ENCODE results near the gene ZNF222.
A peak's percentile ranks its signal among the peaks of the same experiment; 100 is the strongest.

The ZNF222 gene

GRCh38 chr19:44025217-44025936, at the start of gene ZNF222:
Gene ZNF222, plus strand, starts transcription at chr19:44025379. Its CDS starts 58 bp downstream, at chr19:44025437.
- peak; percentile 71 for DNase-seq (ENCODE audit: low spot score)
- in situ Hi-C loops (cut with MboI; ENCODE audit: low pct_unique_long_range_greater_than_20kb, low sequenced_read_pairs, unreplicated experiment): no loop called here
- TF ChIP-seq CTCF (IDR thresholded peaks at IDR 0.05; ENCODE audit: extremely low read depth, insufficient read depth, missing control alignments): no peak

DNA sequence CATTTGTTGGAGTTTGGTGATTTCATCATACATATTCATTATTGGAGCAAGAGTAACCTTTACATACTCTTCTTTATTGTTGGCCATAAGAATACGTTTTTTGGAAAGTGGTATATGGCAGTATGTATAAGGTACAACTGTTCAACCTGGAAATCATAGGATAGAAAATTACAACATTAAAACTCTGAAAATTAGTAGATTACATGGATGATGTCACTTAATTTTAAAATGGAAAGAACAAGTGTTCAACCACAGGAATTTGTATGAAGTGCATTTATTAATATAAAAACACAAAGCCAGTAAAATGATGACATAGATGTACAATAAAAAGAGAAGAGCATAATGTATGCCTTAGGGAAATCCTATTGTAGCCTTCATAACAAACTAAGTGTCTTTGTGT, 48.4 kb upstream of the ZNF222 start:
- in situ Hi-C loops (cut with MboI; ENCODE audit: low pct_unique_long_range_greater_than_20kb, low sequenced_read_pairs, unreplicated experiment): no loop called here
- TF ChIP-seq CTCF (IDR thresholded peaks at IDR 0.05; ENCODE audit: extremely low read depth, insufficient read depth, missing control alignments): no peak
- no peak for DNase-seq (ENCODE audit: low spot score)

DNA sequence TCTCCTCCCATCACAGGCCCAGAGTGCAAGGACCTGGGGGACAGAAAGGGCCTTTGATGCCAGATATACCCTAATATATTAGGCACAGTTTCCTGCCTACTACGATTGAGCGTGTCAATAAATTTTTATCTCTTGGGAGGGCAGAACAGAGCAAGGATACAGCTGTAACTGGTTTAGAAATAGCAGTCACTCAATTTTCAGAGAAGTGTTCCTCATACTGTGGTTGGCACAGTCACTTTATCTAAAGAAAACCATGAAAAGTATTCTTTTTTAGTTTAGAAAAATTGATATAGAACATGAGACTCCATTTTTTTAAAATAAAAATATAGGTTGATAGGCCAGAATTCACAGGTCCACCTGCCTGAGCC, 41.7 kb upstream of the ZNF222 start:
- no peak for TF ChIP-seq CTCF (IDR thresholded peaks at IDR 0.05; ENCODE audit: extremely low read depth, insufficient read depth, missing control alignments)
- DNase-seq (ENCODE audit: low spot score): peak; percentile 4
- in situ Hi-C loops (cut with MboI; ENCODE audit: low pct_unique_long_range_greater_than_20kb, low sequenced_read_pairs, unreplicated experiment): no loop called here

DNA sequence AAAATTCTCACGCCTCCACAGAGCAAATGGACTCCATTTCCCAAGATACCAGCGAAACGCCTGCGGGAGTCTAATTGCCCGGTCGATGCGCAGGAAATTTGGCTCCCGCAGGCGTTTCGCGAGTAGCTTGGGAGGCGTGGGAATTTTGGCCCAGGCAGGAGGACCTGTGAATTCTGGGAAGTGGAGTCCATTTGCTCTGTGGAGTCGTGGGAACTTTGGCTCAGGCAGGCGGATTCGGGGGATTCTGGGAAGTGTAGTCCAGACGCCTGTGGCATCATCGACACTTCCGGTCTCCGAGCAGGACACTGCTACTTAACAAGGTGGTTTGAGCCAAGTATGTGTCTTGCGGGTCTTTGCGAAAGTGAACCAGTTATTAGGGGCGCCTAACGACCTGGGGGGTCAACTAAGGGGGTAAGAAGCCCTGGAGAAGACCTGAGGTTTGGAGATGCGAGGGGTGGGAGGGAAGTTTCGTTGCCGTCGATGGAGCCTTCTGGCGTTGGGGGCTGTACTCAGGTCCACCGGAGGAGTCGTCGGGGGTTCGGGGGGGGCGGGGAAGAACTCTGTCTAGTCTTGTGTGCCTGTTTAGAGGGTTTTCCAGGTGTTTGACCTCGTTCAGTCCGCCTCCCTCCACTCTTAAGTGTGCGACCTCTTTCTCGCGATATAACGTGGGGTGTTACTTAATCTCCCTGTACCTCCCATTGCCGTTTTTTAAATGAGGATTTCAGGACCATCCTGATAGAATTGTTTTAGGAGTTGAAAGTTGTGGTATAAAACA, 41.1 kb upstream of the ZNF222 start, which contains the start of gene ZNF155:
TSS of gene ZNF155 (plus strand) at position 277 of the 775 bp plus-strand sequence. CDS start 4,356 bp downstream, outside the sequence.
- no peak for TF ChIP-seq CTCF (IDR thresholded peaks at IDR 0.05; ENCODE audit: extremely low read depth, insufficient read depth, missing control alignments)

DNA sequence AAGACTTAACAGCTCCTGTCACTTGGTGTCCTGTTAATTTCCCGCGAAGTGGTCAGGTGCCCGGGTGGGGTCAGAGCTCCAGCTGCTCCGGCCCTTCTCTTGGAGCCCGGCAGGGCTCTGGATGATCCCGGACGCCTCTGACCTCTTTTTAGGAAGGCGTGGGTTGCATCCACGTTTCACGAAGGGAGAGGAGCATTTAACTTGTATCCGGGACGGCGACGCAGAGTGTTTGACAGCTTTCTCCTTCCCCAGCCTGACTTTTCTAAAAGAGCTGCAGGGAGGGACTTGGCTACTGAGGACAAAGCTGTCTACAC, 40.5 kb upstream of the ZNF222 start:
- in situ Hi-C loops (cut with MboI; ENCODE audit: low pct_unique_long_range_greater_than_20kb, low sequenced_read_pairs, unreplicated experiment): no loop called here
- TF ChIP-seq CTCF (IDR thresholded peaks at IDR 0.05; ENCODE audit: extremely low read depth, insufficient read depth, missing control alignments): no peak
- no peak for DNase-seq (ENCODE audit: low spot score)

More for the DNA sequence above, 41.1 kb upstream of the ZNF222 start, which contains the start of gene ZNF155:
- DNase-seq (ENCODE audit: low spot score): peak; percentile 75
- in situ Hi-C loops (cut with MboI; ENCODE audit: low pct_unique_long_range_greater_than_20kb, low sequenced_read_pairs, unreplicated experiment): no loop called here

DNA sequence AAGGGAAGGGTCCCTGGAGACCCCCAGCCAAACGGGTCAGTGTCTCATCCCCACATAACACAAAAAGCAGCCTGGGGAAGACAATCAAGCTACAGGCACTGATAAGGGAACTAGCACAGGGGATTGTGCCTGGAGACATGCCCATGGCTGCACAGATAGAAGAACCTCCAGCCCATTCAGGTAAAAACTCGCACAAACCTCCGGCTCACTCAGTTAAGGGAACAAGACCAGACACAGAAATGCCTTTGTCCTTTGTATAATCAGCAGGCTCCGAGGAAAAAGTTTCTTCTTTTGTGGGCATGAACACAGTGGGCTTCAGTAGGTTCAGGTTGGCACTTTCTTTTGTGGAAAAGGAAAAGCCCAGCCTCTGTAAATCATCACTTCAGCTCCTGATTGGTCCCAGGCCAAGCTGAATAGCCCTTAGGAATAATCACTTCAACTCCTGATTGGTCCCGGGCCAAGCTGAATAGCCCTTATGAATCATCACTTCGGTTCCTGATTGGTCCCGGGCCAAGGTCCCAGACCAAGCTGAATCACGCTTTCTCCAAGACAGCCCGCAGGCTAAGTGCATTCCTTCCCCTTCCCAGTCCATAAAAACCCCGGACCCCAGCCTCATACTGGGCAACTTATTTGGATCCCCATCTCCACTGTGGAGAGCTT, 27.4 kb upstream of the ZNF222 start:
- no peak for DNase-seq (ENCODE audit: low spot score)
- in situ Hi-C loops (cut with MboI; ENCODE audit: low pct_unique_long_range_greater_than_20kb, low sequenced_read_pairs, unreplicated experiment): no loop called here
- no peak for TF ChIP-seq CTCF (IDR thresholded peaks at IDR 0.05; ENCODE audit: extremely low read depth, insufficient read depth, missing control alignments)
